ENCODE measurements around the gene DTL.
A peak's percentile ranks its signal among the peaks of the same experiment; 100 is the strongest.

The DTL gene

DNA sequence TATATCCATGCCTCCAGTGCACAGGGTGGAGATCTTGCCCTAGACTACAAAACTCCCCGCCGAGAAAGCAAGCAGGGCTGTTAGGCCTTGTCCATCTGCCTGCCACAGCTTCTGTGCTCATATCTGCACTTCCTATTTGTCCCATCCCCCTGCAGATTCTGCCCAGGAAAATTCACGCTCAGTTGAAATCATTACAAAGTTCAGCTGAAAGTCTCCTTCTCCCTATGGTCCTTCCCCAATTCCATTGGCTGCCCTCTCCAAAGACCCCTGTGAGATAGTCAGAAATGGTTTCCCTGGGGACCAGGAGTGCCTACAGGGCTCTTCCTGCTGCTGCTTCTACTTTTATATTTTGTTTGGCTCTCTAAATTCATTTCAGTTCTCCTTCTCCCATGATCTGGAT lies 63.2 kb downstream of the DTL start:
- DNase-seq: no peak

DNA sequence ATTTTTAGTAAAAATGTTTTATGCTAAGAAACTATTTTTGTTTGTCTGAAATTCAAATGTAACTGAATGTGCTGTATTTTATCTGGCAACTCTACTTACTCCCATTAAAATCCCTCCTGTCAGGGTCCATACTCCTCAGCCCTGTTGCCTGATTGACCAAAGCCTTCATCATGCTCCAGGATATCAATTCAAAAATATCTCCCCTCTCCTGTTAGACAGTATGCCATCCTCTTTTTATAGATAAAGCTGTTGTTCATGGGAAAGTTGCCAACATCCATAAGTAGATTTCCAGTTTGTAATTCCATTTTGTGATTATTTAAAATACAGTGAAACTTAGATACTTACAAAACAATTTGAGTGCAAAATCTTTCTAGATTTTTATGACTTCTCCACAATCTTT lies 65.7 kb downstream of the DTL start:
- DNase-seq: no peak

DNA sequence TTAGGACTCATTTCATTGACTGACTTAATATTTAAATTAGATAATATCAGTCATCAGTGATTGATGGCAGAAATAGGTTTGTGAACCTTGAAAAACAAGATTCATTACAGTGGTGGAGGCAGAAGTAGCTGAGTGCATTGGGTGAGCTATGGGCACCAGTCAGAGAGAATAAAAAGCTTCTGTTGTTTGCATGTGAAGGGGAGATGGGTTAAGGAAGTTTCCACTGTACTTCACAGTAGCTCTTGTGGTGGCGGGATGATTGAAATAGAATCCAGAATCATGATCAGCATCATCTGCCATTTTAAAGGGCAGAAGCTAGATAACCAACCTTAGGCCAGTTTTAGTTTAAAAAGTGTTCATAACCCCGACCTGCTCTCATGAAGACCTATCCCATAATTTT lies 66.2 kb downstream of the DTL start:
- DNase-seq: no peak

DNA sequence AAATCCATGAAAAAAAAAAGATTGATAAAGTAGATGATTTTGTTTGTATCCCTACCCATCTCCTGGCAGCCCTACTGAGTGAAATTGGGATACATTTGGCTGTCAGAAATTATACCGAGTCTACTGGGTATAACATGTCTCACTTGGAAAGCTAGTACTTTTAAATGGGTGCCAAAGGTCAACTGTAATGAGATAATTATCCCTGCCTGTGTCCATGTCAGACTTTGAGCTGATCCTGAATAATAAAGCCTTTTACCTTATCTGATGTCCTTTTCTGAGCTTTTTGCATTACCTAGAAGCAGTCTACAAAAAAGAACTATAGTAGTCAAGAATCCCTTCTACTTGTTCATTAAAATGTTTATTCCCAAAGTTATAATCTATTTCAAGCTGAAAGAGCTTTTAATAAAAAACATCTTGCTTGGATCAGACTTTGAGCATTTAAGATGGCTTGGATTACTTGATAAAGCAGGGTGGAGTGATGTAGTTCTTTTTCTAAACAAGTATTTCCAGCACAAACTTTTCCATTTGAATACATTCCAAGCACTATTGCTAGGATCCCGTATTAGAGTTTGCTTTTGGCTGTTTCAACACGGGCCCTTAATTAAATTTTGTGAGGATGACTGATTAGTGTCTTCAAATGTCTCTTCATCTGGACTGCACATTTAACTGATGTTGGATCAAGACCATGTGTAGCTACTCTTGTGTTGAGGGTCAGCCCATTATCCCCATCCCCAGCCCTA lies 69.2 kb downstream of the DTL start:
- peak; percentile 23 for DNase-seq

DNA sequence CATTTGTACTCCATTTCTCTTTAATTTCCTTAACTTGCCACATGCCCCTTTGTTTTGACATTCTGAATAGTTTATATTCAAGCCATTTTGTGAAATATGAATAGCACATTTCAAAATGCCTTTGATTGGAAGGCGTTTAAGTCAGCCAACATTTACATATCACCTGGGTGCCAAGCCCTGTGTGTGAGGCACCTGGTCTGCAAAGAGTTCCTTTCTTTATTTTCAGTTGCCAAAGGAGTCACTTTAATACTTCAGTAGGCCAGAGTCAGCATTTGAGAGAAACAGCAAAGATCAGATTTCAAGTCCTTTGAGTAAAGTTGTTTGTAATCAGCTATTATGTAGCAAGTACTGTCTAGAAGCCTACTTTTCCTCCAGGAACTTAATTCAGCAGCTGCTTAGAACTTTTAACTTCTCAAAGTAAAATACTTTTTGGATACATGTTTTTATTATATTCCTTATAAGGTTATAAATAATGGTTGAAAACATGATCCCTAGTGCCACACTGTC lies 70.8 kb downstream of the DTL start:
- DNase-seq: no peak

DNA sequence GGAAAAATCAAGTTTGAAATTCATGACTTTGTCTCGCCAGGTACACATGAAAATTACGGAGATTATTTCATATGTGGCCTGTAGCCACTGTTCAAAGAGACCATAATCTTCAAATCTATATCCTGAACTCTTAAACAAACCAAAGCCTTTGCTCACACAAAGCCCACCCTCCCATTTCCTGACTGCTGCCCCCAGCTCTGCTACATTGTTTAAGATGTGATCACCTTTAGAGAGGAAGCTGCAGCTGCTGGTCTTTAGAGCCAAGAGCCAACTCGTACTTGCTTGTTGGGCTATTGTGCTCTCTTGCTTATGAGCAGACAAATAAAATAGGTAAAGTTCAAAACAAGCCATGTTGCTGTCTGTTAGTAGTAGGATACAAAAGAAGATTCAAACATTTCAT lies 71.9 kb downstream of the DTL start:
- no peak for DNase-seq

DNA sequence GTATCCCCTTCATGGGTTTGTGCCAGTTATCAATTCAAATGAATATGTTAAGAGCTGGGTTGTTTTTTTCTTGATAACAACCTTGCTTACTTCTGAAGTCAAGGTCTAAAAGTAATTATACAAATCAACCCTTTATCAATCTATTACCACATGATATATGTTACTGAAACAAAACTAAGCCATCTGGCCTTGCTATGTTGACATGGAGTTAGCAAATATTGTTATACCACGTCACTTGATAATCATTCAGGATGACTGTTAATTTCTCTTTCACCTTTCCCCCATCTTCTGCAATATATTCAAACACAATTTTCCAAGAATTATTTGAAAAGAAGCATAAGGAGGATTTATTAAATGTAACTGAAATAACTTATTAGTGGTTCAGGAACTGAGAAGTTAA lies 72.6 kb downstream of the DTL start:
- DNase-seq: no peak

DNA sequence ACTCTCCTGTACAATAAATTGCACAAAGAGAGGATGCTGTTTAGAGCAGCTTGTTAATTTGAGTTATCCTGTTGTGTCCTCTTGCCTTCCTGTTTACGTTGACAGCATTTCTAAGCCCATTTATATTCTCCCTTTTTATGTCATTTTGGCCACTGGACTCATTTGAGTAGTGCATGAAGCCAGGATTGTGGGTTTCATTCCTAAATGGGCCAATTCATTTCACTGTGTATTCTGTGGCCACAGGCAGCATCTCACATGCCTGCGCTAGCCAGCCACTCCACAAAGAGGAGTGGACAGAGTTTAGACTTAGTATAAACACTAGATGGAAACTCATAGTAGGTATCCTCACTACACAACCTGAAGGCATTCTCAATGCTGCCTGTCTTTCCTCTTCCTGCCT lies 73.4 kb downstream of the DTL start:
- DNase-seq: no peak

DNA sequence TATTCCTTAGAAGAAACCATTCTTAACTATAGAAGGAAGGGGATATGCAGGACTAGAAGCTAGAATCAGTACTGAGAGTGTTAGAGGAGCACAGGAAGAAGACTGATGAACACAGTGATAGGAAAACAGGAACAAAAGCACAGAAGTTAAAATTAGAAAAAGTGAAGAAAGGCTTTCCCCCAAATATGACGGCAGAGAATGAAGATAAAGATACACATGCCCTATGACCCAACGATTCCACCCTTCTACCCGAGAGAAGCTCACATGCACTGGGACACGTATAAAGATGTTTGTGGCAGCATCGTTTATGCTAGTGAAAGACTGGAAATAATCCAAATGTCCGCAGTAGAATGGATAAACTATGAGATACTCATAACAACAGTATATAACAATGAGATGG lies 74.2 kb downstream of the DTL start:
- DNase-seq: no peak

DNA sequence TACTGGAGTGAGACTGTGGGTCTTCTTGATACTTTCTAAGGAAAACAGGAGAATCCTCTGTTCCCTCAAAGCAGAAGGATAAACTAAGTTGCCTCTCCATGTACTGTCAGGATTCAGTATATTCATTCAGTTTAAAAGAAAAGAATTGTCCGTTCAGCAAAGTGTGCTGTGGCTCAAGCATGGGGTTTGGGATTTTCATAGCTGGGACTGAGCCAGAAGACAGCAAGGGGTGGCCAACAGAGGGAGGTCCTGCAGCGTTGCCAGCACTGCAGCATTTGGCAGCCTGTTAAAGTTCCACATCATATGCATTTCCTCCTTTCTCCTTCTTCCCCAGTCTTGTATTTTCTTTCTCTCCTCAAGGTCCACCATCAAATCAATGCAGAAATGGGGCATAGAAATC lies 75.1 kb downstream of the DTL start:
- no peak for DNase-seq

DNA sequence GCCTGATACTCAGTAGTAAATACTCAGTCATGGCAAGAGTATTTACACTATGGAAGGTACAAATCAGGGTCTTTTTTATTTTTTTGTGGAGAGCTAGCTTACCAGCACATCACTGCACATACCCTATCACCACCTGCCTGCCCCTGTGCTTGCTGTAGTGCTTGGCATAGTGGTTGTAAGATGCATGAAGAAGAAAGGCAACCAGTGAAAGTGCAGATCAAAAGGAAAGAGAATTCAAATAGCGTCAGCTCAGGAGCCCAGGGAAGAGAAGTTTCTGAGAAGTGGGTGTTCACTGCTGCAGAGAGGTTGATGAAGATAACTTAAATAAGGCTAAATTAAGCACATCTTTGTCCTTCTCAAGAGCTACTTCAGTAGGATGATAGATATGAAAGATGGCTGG lies 76.0 kb downstream of the DTL start:
- no peak for DNase-seq

DNA sequence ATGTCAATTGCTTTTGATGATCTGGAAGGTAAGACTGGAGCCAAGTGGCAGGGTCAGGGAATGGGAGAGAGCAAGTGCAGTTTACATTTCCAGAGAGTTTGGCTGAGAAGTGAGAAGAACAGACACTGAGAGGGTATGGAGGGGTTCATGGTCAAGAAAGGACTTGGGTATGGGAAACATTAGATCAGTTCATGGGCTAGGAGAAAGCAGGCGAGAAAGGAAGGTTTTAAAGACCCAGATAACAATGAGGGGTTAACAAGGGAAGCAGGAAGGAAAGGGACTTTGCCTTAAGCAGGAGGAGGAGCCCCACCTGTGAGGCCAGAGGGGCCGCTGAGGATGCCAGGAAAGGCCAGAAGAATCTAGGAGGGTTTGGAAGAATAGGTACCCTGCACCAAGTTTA lies 78.2 kb downstream of the DTL start:
- DNase-seq: no peak

DNA sequence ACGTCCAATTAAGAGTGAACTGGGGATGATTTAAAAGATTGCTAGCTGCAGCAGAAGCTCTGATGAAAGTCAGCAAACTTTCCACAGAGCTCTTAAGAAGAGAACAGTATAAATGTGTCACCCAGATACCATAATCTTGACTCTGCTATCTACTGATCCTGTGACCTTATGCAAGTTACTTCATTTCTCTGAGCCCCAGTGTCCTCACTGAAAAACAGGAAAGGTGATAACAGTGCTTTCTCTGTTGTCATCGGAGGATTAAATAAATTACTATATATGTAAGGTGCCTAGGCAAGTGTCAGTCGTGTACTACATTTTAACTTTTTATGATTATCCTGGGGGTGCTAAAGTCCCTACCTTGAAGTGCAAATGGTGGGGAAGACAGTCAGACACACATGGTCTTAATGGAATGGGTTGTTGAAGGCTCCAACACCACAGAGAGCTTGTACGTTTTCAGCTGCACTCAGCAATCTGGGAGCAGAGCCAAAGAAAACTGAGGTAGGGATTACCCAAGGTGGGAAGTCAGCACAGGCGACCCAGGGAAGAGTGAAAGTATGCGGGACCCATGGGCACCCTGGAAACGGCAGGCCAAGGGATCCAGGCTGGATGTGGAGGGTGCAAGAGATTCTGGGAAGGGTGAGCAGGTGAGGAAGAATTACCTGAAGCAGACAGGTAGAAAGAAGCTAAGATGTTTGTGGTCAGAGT lies 82.8 kb downstream of the DTL start:
- DNase-seq: no peak

DNA sequence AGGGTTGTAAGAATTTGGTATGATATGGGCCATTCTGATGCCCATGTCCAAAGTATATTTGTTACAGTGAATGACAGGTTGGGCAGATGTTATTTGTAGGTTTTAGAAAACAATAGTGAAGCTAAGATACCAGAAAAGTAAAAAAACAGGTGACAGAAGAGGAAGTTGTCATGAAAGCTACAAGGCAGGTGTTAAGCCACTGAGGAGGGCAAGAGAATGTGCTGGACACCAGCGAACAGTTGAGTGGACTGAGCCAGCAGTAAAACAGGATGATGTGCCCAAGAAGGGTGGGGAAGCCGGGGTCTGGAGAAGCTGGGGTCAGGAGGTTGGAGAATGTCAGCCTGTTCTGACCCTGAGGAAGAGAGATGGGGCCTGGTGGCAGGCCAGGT lies 83.3 kb downstream of the DTL start:
- DNase-seq: no peak

DNA sequence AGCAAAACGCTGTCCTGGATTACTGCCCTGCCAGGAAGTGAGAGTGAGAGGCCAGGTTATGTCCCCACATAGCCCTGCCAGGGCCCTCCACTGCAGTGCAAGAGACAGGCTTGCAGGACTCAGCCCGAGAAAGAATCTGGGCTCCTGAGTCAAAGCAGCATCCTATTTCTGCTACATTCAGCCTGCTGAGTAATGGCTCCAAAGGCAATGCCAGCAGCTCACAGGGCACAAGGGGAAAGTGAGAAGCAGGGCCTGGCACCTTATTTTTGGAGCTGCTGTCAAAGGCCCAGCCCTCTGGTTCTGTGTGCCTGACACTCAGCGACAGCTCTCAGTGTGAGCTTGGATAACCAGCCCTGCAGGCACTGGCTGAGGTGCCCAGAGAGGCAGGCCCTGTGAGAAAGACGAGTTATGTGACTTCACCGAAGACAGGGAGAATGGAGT lies 83.9 kb downstream of the DTL start:
- no peak for DNase-seq

DNA sequence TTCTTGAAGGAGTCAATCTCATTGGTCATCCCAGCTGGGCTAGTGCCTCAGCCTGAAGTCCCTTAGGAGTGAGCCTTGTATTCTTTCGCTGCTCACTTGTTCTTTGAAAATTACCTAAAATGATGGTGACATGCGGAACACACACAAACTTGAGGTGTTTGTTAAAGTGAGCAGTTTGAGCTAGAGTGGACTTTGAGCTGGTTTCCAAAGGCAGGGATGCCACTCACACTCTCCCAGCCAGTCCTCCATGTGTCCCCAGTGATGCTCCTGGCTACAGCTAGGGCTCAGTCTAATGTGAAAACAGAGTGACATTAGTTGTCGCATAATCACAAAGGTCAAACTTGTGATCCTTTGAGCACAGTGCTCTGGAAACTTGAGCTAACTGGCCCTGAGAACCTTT lies 84.3 kb downstream of the DTL start:
- DNase-seq: no peak

DNA sequence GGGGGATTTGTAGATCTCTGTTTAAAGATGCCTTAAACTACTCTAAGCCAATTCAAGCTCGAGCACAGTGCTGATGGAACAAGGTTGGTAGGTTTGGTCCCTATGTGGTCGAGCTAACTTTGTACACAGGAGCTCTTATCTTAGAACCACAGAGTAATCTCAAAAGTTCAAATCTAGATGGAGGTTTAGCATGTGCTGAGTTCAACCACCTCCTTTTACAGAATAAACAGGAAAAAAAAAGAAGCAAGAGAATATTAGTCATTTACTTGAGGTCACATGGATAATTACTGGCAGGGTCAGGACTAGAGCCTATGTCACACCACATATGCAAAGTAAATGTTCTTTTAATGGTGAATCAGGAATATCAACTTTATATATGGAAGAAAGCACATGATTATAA lies 86.2 kb downstream of the DTL start:
- no peak for DNase-seq

DNA sequence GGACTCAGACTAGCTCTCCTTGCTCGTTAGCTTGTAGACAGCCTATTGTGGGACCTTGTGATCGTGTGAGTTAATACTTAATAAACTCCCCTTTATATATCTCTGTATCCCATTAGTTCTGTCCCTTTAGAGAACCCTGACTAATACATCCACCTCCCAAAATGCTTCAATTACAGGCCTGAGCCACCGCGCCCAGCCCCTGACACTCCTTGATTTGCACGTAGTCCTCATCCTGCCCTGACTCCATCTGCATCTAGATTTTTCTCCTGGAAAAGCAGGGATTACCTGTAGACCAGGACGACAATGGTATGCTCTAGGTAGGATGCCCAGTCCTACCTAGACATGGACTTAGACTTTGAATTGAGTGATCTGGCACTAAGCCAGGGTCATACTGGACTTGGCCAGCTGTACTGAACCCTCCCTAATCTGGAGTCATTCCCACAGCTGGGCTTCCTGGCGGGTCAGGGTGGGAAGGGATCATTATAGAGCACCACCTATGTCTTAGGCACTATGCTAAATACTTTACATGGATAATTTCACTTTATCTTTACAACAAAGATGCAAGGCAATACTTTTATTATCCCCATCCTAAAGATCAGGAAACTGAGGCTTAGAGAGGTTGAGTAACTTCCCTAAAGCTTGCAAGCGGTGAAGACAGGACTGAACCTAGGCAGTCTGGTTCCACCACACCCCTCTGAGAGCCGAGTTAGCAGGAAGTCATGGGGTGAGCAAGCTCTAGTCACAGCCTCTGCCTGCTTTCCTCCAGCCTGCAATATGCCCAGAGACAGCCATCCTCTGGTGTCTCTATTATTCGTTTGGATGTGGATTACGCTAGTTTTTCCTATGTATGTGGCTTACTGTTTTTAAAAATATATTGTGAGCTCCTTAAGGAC lies 89.4 kb downstream of the DTL start:
- no peak for DNase-seq

DNA sequence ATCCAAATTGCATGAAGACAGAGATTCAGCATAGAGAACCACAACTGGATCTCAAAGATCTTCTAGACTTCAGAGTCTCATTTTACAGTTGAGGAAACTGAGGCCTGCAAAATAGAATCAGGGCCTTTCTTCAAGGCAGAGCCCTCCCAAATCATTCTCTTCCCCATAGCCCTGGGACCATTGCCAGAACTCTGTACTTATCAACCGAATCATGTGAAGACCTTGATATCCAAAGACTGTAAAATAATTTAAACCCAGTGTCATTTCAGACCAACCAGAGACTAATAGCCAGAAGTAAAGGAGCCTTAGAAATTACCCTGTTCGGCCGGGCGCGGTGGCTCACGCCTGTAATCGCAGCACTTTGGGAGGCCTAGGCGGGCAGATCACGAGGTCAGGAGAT lies 90.1 kb downstream of the DTL start:
- DNase-seq: no peak

DNA sequence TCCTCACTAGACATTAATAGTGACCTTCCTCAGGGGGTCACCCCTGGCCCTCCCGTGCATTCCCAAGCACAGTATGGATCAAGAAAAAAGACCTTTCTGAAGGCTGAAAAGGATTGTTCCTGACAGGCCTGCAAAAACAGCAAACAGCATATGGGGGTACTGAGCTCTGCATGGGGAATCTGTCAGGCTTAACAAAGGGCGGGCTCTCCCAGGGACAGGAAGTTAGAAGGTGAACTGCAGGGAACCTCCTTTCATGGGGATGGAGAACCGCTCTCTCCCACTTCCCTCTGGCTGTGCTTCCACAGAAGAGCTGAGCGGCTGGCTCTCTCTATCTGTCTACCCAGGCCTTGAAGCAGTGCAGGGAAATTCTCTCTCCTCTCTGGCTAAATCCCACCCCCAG lies 91.7 kb downstream of the DTL start:
- DNase-seq: no peak

DNA sequence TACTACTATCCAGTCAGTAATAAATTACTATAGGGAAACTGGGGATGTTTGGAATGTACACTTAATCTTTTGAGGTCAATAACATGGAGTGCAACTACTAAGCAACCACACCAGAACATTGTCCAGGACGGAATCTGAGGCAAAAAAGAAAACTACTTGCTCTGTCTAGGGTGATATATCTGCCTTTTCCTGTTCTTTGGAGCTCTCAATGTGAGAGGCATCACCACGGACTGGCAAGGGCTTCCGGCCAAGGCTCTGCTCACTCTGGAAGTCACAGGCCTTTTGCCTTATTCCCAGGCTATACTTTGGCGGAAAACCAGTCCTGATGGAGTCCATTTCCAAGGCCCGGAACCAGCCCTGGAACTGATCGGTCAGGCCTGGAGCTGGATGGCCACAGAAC lies 94.2 kb downstream of the DTL start:
- no peak for DNase-seq

DNA sequence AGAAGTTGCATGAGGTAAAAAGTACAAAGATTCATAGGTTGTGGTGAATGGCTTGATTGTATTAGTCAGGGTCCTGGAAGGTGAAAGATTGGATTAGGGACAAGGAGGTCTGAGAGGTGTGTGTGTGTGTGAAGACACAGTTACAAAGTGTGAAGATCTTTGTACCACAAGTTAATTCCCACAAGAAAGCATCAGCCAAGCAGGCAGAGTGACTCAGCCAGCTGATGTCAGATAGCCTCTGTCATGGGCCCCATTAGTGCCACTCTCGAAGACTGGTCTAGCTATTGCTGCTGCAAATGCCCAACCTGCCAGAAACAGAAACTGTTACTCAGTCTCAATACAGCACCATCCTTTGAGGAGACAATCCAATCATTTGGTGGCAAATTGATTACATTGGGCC lies 96.5 kb downstream of the DTL start:
- DNase-seq: no peak

DNA sequence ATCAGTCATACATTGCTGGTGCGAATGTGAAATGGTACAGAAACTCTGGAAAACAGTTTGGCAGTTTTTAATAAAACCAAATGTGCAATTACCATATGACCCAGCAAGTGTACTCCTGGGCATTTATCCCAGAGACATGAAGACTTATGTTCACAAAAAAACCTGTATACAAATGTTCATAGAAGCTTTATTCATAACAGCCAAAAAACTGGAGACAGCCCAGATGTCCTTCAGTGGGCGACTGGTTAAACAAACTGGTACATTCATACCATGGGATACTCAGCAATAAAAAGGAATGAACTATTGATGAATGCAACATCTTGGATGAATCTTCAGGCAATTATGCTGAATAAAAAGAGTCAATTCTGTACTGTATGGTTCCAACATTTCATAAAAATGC lies 97.8 kb downstream of the DTL start:
- no peak for DNase-seq

DNA sequence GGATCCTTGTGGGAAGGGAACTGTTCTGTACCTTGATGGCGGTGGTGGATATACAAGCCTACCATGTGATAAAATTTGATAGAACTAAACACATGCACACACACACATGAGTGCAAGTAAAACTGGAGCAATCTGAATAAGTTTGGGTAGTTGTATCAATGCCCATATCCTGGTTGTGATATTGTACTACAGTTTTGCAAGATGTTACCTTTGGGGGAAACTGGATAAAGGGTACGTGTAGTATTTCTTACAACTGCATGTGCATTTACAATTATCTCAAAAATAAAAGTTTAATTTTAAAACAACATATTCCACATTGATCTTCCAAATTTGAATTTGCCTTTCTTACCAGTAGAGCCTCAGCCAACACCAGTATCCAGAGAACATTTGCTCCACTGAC lies 99.6 kb downstream of the DTL start:
- no peak for DNase-seq

Data from NCI-H82 (cell line).